ENCODE results near the gene PCDHA6.
"Not testable (repeated sequence)": the region's sequence is repeated elsewhere in the genome, so short reads cannot be mapped to it uniquely, and the experiment has no call there.

Gene PCDHA6, protein sequence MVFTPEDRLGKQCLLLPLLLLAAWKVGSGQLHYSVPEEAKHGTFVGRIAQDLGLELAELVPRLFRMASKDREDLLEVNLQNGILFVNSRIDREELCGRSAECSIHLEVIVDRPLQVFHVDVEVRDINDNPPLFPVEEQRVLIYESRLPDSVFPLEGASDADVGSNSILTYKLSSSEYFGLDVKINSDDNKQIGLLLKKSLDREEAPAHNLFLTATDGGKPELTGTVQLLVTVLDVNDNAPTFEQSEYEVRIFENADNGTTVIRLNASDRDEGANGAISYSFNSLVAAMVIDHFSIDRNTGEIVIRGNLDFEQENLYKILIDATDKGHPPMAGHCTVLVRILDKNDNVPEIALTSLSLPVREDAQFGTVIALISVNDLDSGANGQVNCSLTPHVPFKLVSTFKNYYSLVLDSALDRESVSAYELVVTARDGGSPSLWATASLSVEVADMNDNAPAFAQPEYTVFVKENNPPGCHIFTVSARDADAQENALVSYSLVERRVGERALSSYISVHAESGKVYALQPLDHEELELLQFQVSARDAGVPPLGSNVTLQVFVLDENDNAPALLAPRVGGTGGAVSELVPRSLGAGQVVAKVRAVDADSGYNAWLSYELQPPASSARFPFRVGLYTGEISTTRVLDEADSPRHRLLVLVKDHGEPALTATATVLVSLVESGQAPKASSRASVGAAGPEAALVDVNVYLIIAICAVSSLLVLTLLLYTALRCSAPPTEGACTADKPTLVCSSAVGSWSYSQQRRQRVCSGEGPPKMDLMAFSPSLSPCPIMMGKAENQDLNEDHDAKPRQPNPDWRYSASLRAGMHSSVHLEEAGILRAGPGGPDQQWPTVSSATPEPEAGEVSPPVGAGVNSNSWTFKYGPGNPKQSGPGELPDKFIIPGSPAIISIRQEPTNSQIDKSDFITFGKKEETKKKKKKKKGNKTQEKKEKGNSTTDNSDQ

DNA sequence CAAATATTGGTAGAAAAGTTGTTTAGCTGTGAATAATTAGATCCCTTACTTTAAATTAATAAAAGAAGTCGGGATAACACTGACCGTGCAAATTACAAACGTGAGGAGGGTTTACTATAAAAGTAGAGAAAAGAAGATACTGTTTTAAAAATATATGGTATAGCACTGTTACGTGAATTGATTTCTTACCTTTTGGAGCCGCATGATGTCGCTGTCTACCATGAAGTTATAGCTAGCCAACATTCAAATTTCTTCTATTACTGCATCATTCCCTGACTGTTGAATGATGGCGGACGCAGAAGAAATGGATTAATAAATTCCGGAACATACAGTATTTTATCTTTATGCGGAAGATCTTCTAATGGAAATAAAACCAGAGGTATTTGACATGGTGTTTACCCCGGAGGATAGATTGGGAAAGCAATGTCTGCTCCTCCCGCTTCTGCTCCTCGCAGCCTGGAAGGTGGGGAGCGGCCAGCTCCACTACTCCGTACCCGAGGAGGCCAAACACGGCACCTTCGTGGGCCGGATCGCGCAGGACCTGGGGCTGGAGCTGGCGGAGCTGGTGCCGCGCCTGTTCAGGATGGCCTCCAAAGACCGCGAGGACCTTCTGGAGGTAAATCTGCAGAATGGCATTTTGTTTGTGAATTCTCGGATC lies at the start of gene PCDHA6:
Gene PCDHA6, plus strand, starts transcription at position 257 of the 658 bp plus-strand sequence. Its CDS starts 132 bp downstream, at position 389.
- DNase-seq = no peak

DNA sequence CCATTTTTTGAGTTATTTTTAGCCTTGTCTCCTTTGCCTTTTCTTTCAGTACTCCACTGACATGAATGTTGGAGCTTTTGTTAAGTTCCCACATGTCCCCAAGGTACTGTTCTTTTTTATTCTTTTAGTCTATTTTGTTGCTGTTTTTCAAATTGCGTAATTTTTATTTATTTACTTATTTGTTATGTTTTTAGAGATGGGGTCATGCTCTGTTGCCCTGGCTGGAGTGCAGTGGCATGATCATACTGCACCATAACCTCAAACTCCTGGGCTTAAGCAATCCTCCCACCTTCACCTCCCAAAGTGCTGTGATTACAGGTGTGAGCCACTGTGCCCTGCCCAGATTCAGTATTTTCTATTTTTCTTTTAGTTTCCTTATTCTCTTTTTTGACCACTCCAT lies 47.2 kb upstream of the PCDHA6 start:
- DNase-seq = no peak

DNA sequence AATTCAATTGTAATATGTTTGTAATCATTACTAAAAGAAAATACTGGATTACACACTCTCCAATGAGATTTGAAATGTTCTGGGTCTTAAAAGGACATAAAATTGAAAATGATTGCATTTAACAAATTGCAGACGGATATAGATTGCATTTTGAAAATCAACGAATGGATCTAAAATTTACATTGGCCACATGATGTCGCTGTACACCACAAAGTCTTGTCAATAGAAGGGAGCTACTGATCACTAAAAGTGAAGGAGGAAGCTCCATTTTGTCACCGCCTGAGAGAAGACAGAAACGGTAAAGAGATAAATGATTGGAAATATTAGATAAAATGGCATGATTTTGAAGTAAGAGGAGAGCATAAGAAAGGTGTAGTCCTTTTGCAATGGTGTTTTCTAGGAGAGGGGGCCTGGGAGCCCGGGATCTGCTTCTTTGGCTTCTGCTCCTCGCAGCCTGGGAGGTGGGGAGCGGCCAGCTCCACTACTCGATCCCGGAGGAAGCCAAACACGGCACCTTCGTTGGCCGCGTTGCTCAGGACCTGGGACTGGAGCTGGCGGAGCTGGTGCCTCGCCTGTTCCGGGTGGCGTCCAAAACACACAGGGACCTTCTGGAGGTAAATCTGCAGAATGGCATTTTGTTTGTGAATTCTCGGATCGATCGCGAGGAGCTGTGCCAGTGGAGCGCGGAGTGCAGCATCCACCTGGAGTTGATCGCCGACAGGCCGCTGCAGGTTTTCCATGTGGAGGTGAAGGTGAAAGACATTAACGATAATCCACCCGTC lies 41.7 kb upstream of the PCDHA6 start, which contains the start of gene PCDHA1:
Gene PCDHA1, plus strand, starts transcription at position 236 of the 782 bp plus-strand sequence.
- DNase-seq = no peak

DNA sequence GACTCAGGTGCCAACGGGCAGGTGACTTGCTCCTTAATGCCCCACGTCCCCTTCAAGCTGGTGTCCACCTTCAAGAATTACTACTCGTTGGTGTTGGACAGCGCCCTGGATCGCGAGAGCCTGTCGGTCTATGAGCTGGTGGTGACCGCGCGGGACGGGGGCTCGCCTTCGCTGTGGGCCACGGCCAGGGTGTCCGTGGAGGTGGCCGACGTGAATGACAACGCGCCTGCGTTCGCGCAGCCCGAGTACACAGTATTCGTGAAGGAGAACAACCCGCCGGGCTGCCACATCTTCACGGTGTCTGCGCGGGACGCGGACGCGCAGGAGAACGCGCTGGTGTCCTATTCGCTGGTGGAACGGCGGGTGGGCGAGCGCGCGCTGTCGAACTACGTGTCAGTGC lies 40.3 kb upstream of the PCDHA6 start:
- DNase-seq = not testable (repeated sequence)

DNA sequence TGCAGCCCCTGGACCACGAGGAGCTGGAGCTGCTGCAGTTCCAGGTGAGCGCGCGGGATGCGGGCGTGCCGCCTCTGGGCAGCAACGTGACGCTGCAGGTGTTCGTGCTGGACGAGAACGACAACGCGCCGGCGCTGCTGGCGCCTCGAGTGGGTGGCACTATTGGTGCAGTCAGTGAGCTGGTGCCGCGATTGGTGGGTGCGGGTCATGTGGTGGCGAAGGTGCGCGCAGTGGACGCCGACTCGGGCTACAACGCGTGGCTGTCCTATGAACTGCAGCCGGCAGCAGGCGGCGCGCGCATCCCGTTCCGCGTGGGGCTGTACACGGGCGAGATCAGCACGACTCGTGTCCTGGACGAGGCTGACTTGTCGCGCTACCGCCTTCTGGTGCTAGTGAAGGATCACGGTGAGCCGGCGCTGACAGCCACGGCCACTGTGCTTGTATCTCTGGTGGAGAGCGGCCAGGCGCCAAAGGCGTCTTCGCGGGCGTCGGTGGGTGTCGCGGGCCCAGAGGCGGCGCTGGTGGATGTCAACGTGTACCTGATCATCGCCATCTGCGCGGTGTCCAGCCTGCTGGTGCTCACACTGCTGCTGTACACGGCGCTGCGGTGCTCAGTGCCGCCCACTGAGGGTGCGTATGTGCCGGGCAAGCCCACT lies 39.8 kb upstream of the PCDHA6 start:
- not testable (repeated sequence) for DNase-seq

DNA sequence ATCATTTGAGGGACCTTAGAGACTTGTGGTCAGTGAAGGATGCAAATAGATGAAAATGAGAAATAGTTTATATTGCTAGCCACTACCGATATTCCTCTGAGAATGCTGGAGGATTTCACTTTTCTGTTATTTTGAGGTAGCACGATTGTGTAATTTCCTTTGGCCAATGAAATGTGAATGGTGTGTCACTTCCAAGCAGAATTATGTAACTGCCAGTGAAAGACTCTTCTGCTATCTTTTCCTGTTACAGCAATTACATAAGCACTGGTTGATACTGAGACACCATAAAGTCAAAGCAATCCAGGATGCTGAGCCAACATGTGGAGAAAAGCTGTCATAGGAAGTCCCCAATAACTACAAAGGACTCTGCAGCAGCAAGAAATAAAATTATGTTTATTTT lies 36.7 kb upstream of the PCDHA6 start:
- DNase-seq = no peak

DNA sequence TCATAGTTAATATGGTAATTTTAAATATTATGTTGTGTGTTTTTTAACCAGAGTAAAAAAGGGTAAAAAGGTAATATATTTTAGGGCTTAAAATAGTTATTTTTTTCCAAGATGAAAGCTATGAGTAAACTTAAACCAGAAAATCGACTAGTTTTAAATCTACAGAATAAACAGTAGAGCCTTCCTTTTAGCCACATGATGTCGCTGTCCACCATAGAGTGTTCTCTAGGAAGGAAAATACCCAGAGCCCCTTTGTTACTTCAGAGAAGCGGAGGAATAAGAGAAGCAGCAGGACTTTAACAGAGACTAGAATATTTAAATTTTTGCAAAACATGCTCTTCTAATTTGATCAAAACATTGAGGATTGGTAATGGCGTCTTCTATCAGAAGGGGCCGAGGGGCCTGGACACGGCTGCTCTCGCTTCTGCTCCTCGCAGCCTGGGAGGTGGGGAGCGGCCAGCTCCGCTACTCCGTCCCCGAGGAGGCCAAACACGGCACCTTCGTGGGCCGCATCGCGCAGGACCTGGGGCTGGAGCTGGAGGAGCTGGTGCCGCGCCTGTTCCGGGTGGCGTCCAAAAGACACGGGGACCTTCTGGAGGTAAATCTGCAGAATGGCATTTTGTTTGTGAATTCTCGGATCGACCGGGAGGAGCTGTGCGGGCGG lies 33.0 kb upstream of the PCDHA6 start, which contains the start of gene PCDHA2:
Gene PCDHA2, plus strand, starts transcription at position 258 of the 664 bp plus-strand sequence.
- DNase-seq = no peak

DNA sequence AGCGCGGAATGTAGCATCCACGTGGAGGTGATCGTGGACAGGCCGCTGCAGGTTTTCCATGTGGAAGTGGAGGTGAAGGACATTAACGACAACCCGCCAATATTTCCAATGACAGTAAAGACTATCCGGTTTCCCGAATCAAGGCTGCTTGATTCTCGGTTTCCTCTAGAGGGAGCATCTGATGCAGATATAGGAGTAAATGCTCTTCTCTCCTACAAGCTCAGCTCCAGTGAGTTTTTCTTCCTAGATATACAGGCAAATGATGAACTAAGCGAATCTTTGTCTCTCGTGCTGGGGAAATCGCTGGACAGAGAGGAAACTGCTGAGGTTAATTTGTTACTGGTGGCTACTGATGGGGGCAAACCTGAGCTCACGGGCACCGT lies 32.5 kb upstream of the PCDHA6 start:
- no peak for DNase-seq

DNA sequence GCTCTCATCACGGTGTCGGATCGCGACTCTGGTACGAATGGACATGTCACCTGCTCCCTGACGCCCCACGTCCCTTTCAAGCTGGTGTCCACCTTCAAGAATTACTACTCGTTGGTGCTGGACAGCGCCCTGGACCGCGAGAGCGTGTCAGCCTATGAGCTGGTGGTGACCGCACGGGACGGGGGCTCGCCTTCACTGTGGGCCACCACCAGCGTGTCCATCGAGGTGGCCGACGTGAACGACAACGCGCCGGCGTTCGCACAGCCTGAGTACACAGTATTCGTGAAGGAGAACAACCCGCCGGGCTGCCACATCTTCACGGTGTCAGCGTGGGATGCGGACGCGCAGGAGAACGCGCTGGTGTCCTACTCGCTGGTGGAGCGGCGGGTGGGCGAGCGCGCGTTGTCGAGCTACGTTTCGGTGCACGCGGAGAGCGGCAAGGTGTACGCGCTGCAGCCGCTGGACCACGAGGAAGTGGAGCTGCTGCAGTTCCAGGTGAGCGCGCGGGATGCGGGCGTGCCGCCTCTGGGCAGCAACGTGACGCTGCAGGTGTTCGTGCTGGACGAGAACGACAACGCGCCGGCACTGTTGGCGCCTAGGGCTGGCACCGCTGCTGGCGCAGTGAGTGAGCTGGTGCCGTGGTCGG lies 31.6 kb upstream of the PCDHA6 start:
- not testable (repeated sequence) for DNase-seq

DNA sequence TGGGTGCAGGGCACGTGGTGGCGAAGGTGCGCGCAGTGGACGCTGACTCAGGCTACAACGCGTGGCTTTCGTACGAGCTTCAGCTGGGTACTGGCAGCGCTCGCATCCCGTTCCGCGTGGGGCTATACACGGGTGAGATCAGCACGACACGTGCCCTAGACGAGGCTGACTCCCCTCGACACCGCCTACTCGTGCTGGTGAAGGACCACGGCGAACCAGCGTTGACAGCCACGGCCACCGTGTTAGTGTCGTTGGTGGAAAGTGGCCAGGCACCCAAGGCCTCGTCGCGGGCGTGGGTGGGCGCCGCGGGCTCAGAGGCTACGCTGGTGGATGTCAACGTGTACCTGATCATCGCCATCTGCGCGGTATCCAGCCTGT lies 31.1 kb upstream of the PCDHA6 start:
- no peak for DNase-seq

DNA sequence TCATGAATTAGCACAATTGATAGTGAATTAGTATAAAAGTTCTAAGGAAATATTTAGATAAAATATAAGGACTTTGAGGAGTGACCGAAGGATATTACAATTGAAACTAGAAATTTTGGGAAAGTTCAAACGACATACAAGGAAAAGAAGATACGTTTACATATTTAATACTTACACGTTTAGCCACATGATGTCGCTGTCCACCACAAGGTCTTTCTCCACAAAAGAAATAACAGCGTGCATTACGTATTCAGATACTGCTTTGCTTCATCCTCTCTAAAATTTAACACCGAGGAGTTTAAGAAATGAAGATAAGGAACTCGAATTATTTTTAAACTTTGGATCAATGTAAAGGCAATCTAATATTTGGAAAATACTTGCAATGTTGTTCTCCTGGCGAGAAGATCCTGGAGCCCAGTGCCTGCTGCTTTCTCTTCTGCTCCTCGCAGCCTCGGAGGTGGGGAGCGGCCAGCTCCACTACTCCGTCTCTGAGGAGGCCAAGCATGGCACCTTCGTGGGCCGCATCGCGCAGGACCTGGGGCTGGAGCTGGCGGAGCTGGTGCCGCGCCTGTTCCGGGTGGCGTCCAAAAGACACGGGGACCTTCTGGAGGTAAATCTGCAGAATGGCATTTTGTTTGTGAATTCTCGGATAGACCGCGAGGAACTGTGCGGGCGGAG lies 26.8 kb upstream of the PCDHA6 start, which contains the start of gene PCDHA3:
Gene PCDHA3, plus strand, starts transcription at position 242 of the 678 bp plus-strand sequence.
- DNase-seq = no peak

DNA sequence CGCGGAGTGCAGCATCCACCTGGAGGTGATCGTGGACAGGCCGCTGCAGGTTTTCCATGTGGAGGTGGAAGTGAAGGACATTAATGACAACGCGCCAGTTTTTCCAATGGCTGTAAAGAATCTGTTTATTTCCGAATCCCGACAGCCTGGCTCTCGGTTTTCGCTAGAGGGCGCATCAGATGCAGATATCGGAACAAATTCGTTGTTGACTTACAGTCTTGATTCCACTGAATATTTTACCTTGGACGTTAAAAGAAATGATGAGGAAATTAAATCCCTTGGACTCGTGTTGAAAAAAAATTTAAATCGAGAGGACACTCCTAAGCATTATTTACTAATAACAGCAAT lies 26.3 kb upstream of the PCDHA6 start:
- DNase-seq = no peak

DNA sequence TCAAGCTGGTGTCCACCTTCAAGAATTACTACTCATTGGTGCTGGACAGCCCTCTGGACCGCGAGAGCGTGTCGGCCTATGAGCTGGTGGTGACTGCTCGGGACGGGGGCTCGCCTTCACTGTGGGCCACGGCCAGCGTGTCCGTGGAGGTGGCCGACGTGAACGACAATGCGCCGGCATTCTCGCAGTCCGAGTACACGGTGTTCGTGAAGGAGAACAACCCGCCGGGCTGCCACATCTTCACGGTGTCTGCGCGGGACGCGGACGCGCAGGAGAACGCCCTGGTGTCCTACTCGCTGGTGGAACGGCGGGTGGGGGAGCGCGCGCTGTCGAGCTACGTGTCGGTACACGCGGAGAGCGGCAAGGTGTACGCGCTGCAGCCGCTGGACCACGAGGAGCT lies 25.4 kb upstream of the PCDHA6 start:
- not testable (repeated sequence) for DNase-seq

DNA sequence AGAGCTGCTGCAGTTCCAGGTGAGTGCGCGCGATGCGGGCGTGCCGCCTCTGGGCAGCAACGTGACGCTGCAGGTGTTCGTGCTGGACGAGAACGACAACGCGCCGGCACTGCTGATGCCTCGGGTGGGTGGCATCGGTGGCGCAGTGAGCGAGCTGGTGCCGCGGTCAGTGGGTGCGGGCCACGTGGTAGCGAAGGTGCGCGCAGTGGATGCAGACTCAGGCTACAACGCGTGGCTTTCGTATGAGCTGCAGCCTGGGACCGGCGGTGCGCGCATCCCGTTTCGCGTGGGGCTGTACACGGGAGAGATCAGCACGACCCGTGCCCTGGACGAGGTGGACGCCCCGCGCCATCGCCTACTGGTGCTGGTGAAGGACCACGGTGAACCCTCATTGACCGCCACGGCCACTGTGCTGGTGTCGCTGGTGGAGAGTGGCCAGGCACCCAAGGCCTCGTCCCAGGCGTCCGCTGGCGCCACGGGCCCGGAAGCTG lies 24.9 kb upstream of the PCDHA6 start:
- DNase-seq = no peak

DNA sequence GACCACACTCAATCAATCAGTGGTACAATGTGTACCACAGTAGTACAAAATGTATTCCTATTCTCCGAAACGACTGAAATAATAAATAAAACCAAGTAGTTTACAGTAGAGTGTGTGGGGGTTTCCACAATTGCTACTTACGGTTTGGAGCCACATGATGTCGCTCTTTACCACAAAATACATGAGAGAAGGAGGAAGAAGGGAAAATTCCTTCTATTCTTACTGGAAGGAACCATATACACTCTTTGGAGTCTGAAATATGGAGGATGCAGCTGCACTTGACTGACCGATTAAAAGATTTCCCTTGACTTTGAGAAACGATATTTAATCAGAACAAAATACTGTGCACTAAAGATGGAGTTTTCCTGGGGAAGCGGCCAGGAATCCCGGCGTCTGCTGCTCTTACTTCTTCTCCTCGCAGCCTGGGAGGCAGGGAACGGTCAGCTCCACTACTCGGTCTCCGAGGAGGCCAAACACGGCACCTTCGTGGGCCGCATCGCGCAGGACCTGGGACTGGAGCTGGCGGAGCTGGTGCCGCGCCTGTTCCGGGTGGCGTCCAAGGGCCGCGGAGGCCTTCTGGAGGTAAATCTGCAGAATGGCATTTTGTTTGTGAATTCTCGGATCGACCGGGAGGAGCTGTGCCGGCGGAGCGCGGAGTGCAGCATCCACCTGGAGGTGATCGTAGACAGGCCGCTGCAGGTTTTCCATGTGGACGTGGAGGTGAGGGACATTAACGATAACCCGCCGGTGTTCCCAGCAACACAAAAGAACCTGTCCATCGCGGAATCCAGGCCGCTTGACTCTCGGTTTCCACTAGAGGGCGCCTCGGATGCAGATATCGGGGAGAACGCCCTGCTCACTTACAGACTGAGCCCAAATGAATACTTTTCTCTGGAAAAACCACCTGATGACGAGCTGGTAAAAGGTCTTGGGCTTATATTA lies 20.7 kb upstream of the PCDHA6 start, which contains the start of gene PCDHA4:
Gene PCDHA4, plus strand, starts transcription at position 235 of the 942 bp plus-strand sequence.
- DNase-seq = no peak

DNA sequence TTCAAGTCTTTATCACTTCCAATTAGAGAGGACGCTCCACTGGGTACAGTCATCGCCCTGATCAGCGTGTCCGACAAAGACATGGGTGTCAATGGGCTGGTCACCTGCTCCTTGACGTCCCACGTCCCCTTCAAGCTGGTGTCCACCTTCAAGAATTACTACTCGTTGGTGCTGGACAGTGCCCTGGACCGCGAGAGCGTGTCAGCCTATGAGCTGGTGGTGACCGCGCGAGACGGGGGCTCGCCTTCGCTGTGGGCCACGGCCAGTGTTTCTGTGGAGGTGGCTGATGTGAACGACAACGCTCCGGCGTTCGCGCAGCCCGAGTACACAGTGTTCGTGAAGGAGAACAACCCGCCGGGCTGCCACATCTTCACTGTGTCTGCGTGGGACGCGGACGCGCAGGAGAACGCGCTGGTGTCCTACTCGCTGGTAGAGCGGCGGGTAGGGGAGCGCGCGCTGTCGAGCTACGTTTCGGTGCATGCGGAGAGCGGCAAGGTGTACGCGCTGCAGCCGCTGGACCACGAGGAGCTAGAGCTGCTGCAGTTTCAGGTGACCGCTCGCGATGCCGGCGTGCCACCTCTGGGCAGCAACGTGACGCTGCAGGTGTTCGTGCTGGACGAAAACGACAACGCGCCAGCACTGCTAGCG lies 19.4 kb upstream of the PCDHA6 start:
- DNase-seq = not testable (repeated sequence)

DNA sequence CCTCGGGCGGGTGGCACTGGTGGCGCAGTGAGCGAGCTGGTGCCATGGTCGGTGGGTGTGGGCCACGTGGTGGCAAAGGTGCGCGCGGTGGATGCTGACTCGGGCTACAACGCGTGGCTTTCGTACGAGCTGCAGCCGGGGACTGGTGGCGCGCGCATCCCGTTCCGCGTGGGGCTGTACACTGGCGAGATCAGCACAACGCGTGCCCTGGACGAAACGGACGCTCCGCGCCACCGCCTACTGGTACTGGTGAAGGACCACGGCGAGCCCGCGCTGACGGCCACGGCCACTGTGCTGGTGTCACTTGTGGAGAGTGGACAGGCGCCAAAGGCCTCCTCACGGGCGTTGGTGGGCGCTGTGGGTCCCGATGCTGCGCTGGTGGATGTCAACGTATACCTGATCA lies 18.9 kb upstream of the PCDHA6 start:
- no peak for DNase-seq

All from activated CD4-positive, alpha-beta T cell treated with anti-CD3 and anti-CD28 coated beads, Interleukin-2, amount 50 U/mL, for 4 hours (primary cell).